ENCODE data around the gene LRRC1.
A peak's percentile ranks its signal among the peaks of the same experiment; 100 is the strongest.
"Not testable (repeated sequence)": the region's sequence is repeated elsewhere in the genome, so short reads cannot be mapped to it uniquely, and the experiment has no call there.

LRRC1 gene

GRCh38 chr6:53792973-53793317 lies 1.9 kb upstream of the LRRC1 start:
- DNase-seq (ENCODE audit: low spot score): no peak

- DNase-seq (ENCODE audit: low spot score): peak; percentile 17
Observed at GRCh38 chr6:53793318-53794136, 1.3 kb upstream of the LRRC1 start.

GRCh38 chr6:53794137-53794719 lies 577 bp upstream of the LRRC1 start:
- peak; percentile 56 for DNase-seq (ENCODE audit: low spot score)

GRCh38 chr6:53795340-53795701 lies 516 bp downstream of the LRRC1 start:
- no peak for DNase-seq (ENCODE audit: low spot score)

GRCh38 chr6:53795702-53796450 lies 1.1 kb downstream of the LRRC1 start:
- no peak for DNase-seq (ENCODE audit: low spot score)

GRCh38 chr6:53796451-53796780 lies 1.6 kb downstream of the LRRC1 start:
- no peak for DNase-seq (ENCODE audit: low spot score)

- DNase-seq (ENCODE audit: low spot score): no peak
Observed at GRCh38 chr6:53796791-53797190, 2.0 kb downstream of the LRRC1 start.

GRCh38 chr6:53797304-53797703 lies 2.5 kb downstream of the LRRC1 start:
- no peak for DNase-seq (ENCODE audit: low spot score)

GRCh38 chr6:53799340-53799739 lies 4.5 kb downstream of the LRRC1 start:
- DNase-seq (ENCODE audit: low spot score): no peak

- no peak for DNase-seq (ENCODE audit: low spot score)
Observed at GRCh38 chr6:53801022-53801421, 6.2 kb downstream of the LRRC1 start.

GRCh38 chr6:53802582-53802981 lies 7.8 kb downstream of the LRRC1 start:
- DNase-seq (ENCODE audit: low spot score): no peak

- no peak for DNase-seq (ENCODE audit: low spot score)
Observed at GRCh38 chr6:53803081-53803860, 8.5 kb downstream of the LRRC1 start.

GRCh38 chr6:53805016-53805415 lies 10.2 kb downstream of the LRRC1 start:
- DNase-seq (ENCODE audit: low spot score): no peak

GRCh38 chr6:53805725-53806124 lies 10.9 kb downstream of the LRRC1 start:
- DNase-seq (ENCODE audit: low spot score): no peak

- not testable (repeated sequence) for DNase-seq (ENCODE audit: low spot score)
Observed at GRCh38 chr6:53807606-53808005, 12.8 kb downstream of the LRRC1 start.

- no peak for DNase-seq (ENCODE audit: low spot score)
Observed at GRCh38 chr6:53808302-53808881, 13.6 kb downstream of the LRRC1 start.

- no peak for DNase-seq (ENCODE audit: low spot score)
Observed at GRCh38 chr6:53809691-53810090, 14.9 kb downstream of the LRRC1 start.

GRCh38 chr6:53811082-53811481 lies 16.3 kb downstream of the LRRC1 start:
- DNase-seq (ENCODE audit: low spot score): no peak

- no peak for DNase-seq (ENCODE audit: low spot score)
Observed at GRCh38 chr6:53811746-53812145, 16.9 kb downstream of the LRRC1 start.

- DNase-seq (ENCODE audit: low spot score): no peak
Observed at GRCh38 chr6:53813096-53813495, 18.3 kb downstream of the LRRC1 start.

GRCh38 chr6:53813801-53814200 lies 19.0 kb downstream of the LRRC1 start:
- no peak for DNase-seq (ENCODE audit: low spot score)

GRCh38 chr6:53814353-53814752 lies 19.5 kb downstream of the LRRC1 start:
- DNase-seq (ENCODE audit: low spot score): no peak

Measured in CD4-positive, alpha-beta T cell treated with Interleukin-6 at 100 ng/mL for 8 hours (primary cell).